OCI-LY7 (cell line): Measurements from ENCODE around the gene ZNF22. TPM values are rescaled to one million over a fixed set of nuclear protein-coding genes. Genes with fewer than 3 reads are reported as not detected.

Experiments
- BruUV-seq: library from RNA; stranded (reverse); fragments of 400-500 nt; replicated peaks from 2 replicates; lab custom pipeline; 2021; lab: Mats Ljungman, UMichigan
- CTCF ChIA-PET: fragments of 300-600 bp; sonication (Branson Sonifier 250); formaldehyde crosslinking; loops from one replicate; lab custom pipeline; 2022; ENCODE audit warnings: antibody characterized with exemption; ENCODE audit not compliant: unreplicated experiment; lab: Charles Lee
- POLR2A ChIA-PET: fragments of 300-600 bp; sonication (Branson Sonifier 250); formaldehyde crosslinking; loops from one replicate; lab custom pipeline; 2022; ENCODE audit warnings: antibody characterized with exemption; lab: Charles Lee
- DNase-seq: peaks from one replicate; pipeline ENCODE4 v3.0.0-alpha.2; 2015; ENCODE audit warnings: low spot score
- H2AFZ ChIP-seq: fragments of 200-600 bp; sonication (generic), shearing (Covaris generic); 2 replicates; pipeline ENCODE4 v1.6.1; 2014; ENCODE audit warnings: mild to moderate bottlenecking, antibody characterized with exemption, low read length, moderate library complexity
- H3K27ac ChIP-seq: fragments of 200-600 bp; sonication (generic); 2 replicates; pipeline ENCODE4 v1.5.1; 2014; ENCODE audit warnings: mixed run types, low read depth, mild to moderate bottlenecking, moderate library complexity, low read length, inconsistent platforms; ENCODE audit not compliant: poor library complexity, severe bottlenecking
- H3K36me3 ChIP-seq: fragments of 200-600 bp; sonication (generic); 2 replicates; pipeline ENCODE4 v1.6.1; 2014; ENCODE audit warnings: mild to moderate bottlenecking, antibody characterized with exemption, low read length, moderate library complexity, mixed read lengths; ENCODE audit not compliant: insufficient read depth
- H3K4me1 ChIP-seq: fragments of 200-600 bp; sonication (generic); 2 replicates; pipeline ENCODE4 v1.5.1; 2014; ENCODE audit warnings: mild to moderate bottlenecking, low read length; ENCODE audit not compliant: insufficient read depth, poor library complexity, severe bottlenecking
- H3K4me2 ChIP-seq: fragments of 200-600 bp; sonication (generic); 2 replicates; pipeline ENCODE4 v1.6.1; 2014; ENCODE audit warnings: mild to moderate bottlenecking, low read length
- H3K4me3 ChIP-seq: fragments of 200-600 bp; sonication (generic); 2 replicates; pipeline ENCODE4 v1.5.1; 2014; ENCODE audit warnings: mild to moderate bottlenecking, low read depth, low read length; ENCODE audit not compliant: poor library complexity, severe bottlenecking
- H3K79me2 ChIP-seq: fragments of 200-600 bp; sonication (generic); 2 replicates; pipeline ENCODE4 v1.6.1; 2016; ENCODE audit warnings: low read depth, mild to moderate bottlenecking, low read length, moderate library complexity, mixed read lengths; ENCODE audit not compliant: insufficient read depth
- H3K9me2 ChIP-seq: fragments of 200-600 bp; sonication (generic); 2 replicates; pipeline ENCODE4 v1.6.1; 2016; ENCODE audit warnings: mild to moderate bottlenecking, low read length, mixed read lengths; ENCODE audit not compliant: insufficient read depth
- H3K9me3 ChIP-seq: fragments of 200-600 bp; sonication (generic); 2 replicates; pipeline ENCODE4 v1.6.1; 2014; ENCODE audit warnings: mild to moderate bottlenecking, mixed run types, low read length, mixed read lengths
- H4K20me1 ChIP-seq: fragments of 200-600 bp; sonication (generic); 2 replicates; pipeline ENCODE4 v1.6.1; 2014; ENCODE audit warnings: mild to moderate bottlenecking, antibody characterized with exemption, low read length, moderate library complexity, mixed read lengths; ENCODE audit not compliant: insufficient read depth
- CTCF ChIP-seq: fragments of 200-600 bp; sonication (generic); conservative IDR thresholded peaks from 2 replicates; pipeline ENCODE4 v1.5.1; 2014; ENCODE audit warnings: mild to moderate bottlenecking, antibody characterized with exemption, low read length, moderate library complexity, mixed read lengths
- EZH2phosphoT487 ChIP-seq: fragments of 200-600 bp; sonication (generic); IDR thresholded peaks from 2 replicates; pipeline ENCODE4 v1.6.1; 2018; ENCODE audit warnings: low read depth, borderline replicate concordance, mild to moderate bottlenecking, mixed run types, antibody characterized with exemption, low read length, moderate library complexity, mixed read lengths
- intact Hi-C: fragments of 100-400 bp; cut with micrococcal nuclease; formaldehyde crosslinking; loops from one replicate; pipeline ENCODE4 v1.10.0; 2022; ENCODE audit not compliant: unreplicated experiment
- total RNA-seq, 2 experiments: library from RNA; depleted of rRNA in 1 of 2; stranded (reverse); fragments of >200 nt in 1 of 2; shearing (Covaris generic) in 1 of 2; gene quantifications; 2 replicates each; pipeline ENCODE4 v1.2.3, GENCODE V29; 2014 to 2022

ZNF22 gene
- total RNA-seq, 2 experiments from 2014 or later, result 33.3 to 46.6 TPM

GRCh38 chr10:45000138-45000751 lies 478 bp upstream of the ZNF22 start:
- Histone ChIP-seq H3K4me2 (peak overlapping the region; percentile 90), H3K4me1 (peaks cover 36% of the 10 kb centered on the region), H3K4me3 (peak overlapping the region; percentile 86), H3K36me3 (peaks cover 30% of the 10 kb centered on the region), H3K9me2 (no peaks in the 10 kb centered on the region), H4K20me1 (peaks cover 10% of the 10 kb centered on the region; the same call in 1 of the 2 replicates), H2AFZ (peak overlapping the region; percentile 93), H3K79me2 (peaks cover 39% of the 10 kb centered on the region), H3K9me3 (peaks cover 33% of the 10 kb centered on the region; the same call in 1 of the 2 replicates), H3K27ac (peak overlapping the region; percentile 52)
- intact Hi-C loops, result loop anchor here (2.0 to 10.0 kb wide), 5 partner anchors 41 to 1032 kb away; partner anchors contain the start of genes NCOA4, RASSF4, TIMM23 and ZFAND4
- DNase-seq, result no peak
- TF ChIP-seq CTCF (no peak), EZH2phosphoT487 (no peak)
- POLR2A ChIA-PET, result interaction anchor here (0.6 to 2.5 kb wide), 2 partner anchors 36 to 1537 kb away, joined by 3 to 9 read pairs; no protein-coding TSS in a partner anchor
- CTCF ChIA-PET, result interaction anchor here (1.0 kb wide), 1 partner anchor 35 kb away, joined by 3 read pairs; no protein-coding TSS in a partner anchor
- BruUV-seq, result TSS peak; percentile 96

GRCh38 chr10:45001381-45002148 lies 842 bp downstream of the ZNF22 start:
- CTCF ChIA-PET, result no interaction called here

More at GRCh38 chr10:45001381-45002148, 842 bp downstream of the ZNF22 start:
- intact Hi-C loops, result loop anchor here (2.0 to 10.0 kb wide), 5 partner anchors 43 to 1031 kb away; partner anchors contain the start of genes NCOA4, RASSF4, TIMM23 and ZFAND4
- Histone ChIP-seq H3K4me2 (peak overlapping the region; percentile 90), H3K4me3 (peak overlapping the region; percentile 86), H3K27ac (peak overlapping the region; percentile 52), H4K20me1 (peaks cover 16% of the 10 kb centered on the region; the same call in 1 of the 2 replicates), H3K4me1 (peaks cover 26% of the 10 kb centered on the region), H3K9me3 (peaks cover 33% of the 10 kb centered on the region; the same call in 1 of the 2 replicates), H3K9me2 (no peaks in the 10 kb centered on the region), H3K36me3 (peaks cover 39% of the 10 kb centered on the region), H2AFZ (peak overlapping the region; percentile 50; the same call in 1 of the 2 replicates), H3K79me2 (peaks cover 39% of the 10 kb centered on the region)
- POLR2A ChIA-PET, result interaction anchor here (0.5 to 2.5 kb wide), 3 partner anchors 38 to 69 kb away, joined by 3 to 9 read pairs (median 4); no protein-coding TSS in a partner anchor
- TF ChIP-seq EZH2phosphoT487 (no peak), CTCF (no peak)
- no TSS peak for BruUV-seq
- DNase-seq, result peak; percentile 72
